ENCODE data around the gene SORBS1. TPM values are rescaled to one million over a fixed set of nuclear protein-coding genes. Genes with fewer than 3 reads are reported as not detected.

SORBS1 gene
- total RNA-seq, 2 donors from 2014 or later = 56.8 to 79.1 TPM

- ATAC-seq (peak; percentile 68), DNase-seq (peak in 2 of 4 donors; percentile 38 to 43)
- intact Hi-C loops (cut with DNase I) = no loop called here
- no peaks in the 10 kb centered on the region for H3K36me3 ChIP-seq (replicated peaks in 1 of 2; ENCODE audit: insufficient read depth in 1 of 2, low read depth in 2 of 2)
- H3K4me1 ChIP-seq = peaks cover 13% of the 10 kb centered on the region
- 43 to 44% methylated on average over 10 of the region's 10 CpGs for WGBS, 2 donors
- H3K4me3 ChIP-seq = no peak overlapping the region
- no peaks in the 10 kb centered on the region for H3K9me3 ChIP-seq
- no peak overlapping the region for H3K27ac ChIP-seq
- TF ChIP-seq CTCF (IDR thresholded peaks at IDR 0.05) (no peak), POLR2A (IDR thresholded peaks at IDR 0.05) (no peak)
- H3K27me3 ChIP-seq = no peaks in the 10 kb centered on the region
These were observed 11.0 kb downstream of the SORBS1 start for GRCh38 chr10:95550073-95550672.

GRCh38 chr10:95547791-95548435 is 13.3 kb downstream of the SORBS1 start:
- Histone ChIP-seq H3K27ac (no peak overlapping the region), H3K9me3 (no peaks in the 10 kb centered on the region), H3K4me3 (no peak overlapping the region), H3K36me3 (replicated peaks in 1 of 2; ENCODE audit: insufficient read depth in 1 of 2, low read depth in 2 of 2) (no peaks in the 10 kb centered on the region), H3K27me3 (no peaks in the 10 kb centered on the region), H3K4me1 (peaks cover 30% of the 10 kb centered on the region)
- intact Hi-C loops (cut with DNase I) = no loop called here
- ATAC-seq (no peak), DNase-seq (no peak)
- TF ChIP-seq CTCF (IDR thresholded peaks at IDR 0.05) = no peak
- no peak for TF ChIP-seq POLR2A (IDR thresholded peaks at IDR 0.05)
- WGBS, 2 donors = 89 to 100% methylated on average over 3 of the region's 3 CpGs

- Histone ChIP-seq H3K4me1 (peaks cover 37% of the 10 kb centered on the region), H3K4me3 (no peak overlapping the region), H3K9me3 (no peaks in the 10 kb centered on the region), H3K27ac (no peak overlapping the region), H3K36me3 (replicated peaks in 1 of 2; ENCODE audit: insufficient read depth in 1 of 2, low read depth in 2 of 2) (no peaks in the 10 kb centered on the region), H3K27me3 (no peaks in the 10 kb centered on the region)
- ATAC-seq (no peak), DNase-seq (no peak)
- TF ChIP-seq POLR2A (IDR thresholded peaks at IDR 0.05) (no peak), CTCF (IDR thresholded peaks at IDR 0.05) (no peak)
- 100% methylated on average over 3 of the region's 3 CpGs for WGBS, 2 donors
- intact Hi-C loops (cut with DNase I) = no loop called here
These were observed 14.0 kb downstream of the SORBS1 start for GRCh38 chr10:95547197-95547596.

GRCh38 chr10:95545981-95546380 is 15.2 kb downstream of the SORBS1 start:
- ATAC-seq = no peak
- intact Hi-C loops (cut with DNase I) = no loop called here
- Histone ChIP-seq H3K4me1 (peaks cover 45% of the 10 kb centered on the region), H3K9me3 (no peaks in the 10 kb centered on the region), H3K27me3 (no peaks in the 10 kb centered on the region), H3K36me3 (replicated peaks in 1 of 2; ENCODE audit: insufficient read depth in 1 of 2, low read depth in 2 of 2) (no peaks in the 10 kb centered on the region), H3K4me3 (no peak overlapping the region), H3K27ac (no peak overlapping the region)
- WGBS, 2 donors = 87 to 88% methylated on average over 2 of the region's 2 CpGs
- no peak for DNase-seq
- TF ChIP-seq POLR2A (IDR thresholded peaks at IDR 0.05) (no peak), CTCF (IDR thresholded peaks at IDR 0.05) (no peak)

Measured in body of pancreas (tissue), 4 donors.